HepG2 (cell line): ENCODE measurements around the gene ZBTB26. TPM values are rescaled to one million over a fixed set of nuclear protein-coding genes. Genes with fewer than 3 reads are reported as not detected.
A peak's percentile ranks its signal among the peaks of the same experiment; 100 is the strongest.

Source experiments
- ATF6 ChIP-seq: sonication (generic); formaldehyde crosslinking; conservative IDR thresholded peaks from 2 replicates; pipeline ENCODE4 v1.4.0; 2020; ENCODE audit warnings: missing genetic modification reagents
- CENPBD1 ChIP-seq: sonication (generic); formaldehyde crosslinking; IDR thresholded peaks from 2 replicates; pipeline ENCODE4 v1.8.0; 2022; ENCODE audit warnings: missing genetic modification reagents, low read depth, mild to moderate bottlenecking, borderline replicate concordance
- HNF4G ChIP-seq, 2 experiments: sonication (generic) in 1 of 2; formaldehyde crosslinking in 1 of 2; IDR thresholded peaks; 2 replicates each; pipeline versions ENCODE4 v1.4.0 to v1.6.1; 2011 to 2020; ENCODE audit warnings: borderline replicate concordance in 2 of 2, low read depth in 2 of 2, mild to moderate bottlenecking in 2 of 2, low read length in 1 of 2, missing genetic modification reagents in 1 of 2, moderate library complexity in 1 of 2
- HOXA7 ChIP-seq: sonication (generic); formaldehyde crosslinking; IDR thresholded peaks from 2 replicates; pipeline ENCODE4 v1.8.1; 2022; ENCODE audit warnings: mild to moderate bottlenecking, missing genetic modification reagents, moderate library complexity
- IKZF1 ChIP-seq: fragments of 450-650 bp; IDR thresholded peaks from 2 replicates; pipeline ENCODE4 v1.7.1; 2016
- KAT8 ChIP-seq: IDR thresholded peaks from 2 replicates; pipeline ENCODE4 v1.6.1; 2016; ENCODE audit warnings: missing genetic modification reagents, missing compliant biosample characterization
- KDM5B ChIP-seq: sonication (generic); formaldehyde crosslinking; IDR thresholded peaks from 2 replicates; pipeline ENCODE4 v1.4.0; 2020; ENCODE audit warnings: missing genetic modification reagents, mild to moderate bottlenecking, borderline replicate concordance
- KLF12 ChIP-seq: sonication (generic); formaldehyde crosslinking; IDR thresholded peaks from 2 replicates; pipeline ENCODE4 v1.4.0; 2020; ENCODE audit warnings: missing genetic modification reagents, borderline replicate concordance
- NONO ChIP-seq, 2 experiments: fragments of 450-650 bp in 1 of 2; sonication (generic) in 1 of 2; formaldehyde crosslinking in 1 of 2; IDR thresholded peaks in 1 of 2; conservative IDR thresholded peaks in 1 of 2; 2 replicates each; pipeline versions ENCODE4 v1.6.1 to v1.8.0; 2017 to 2022; ENCODE audit warnings: mild to moderate bottlenecking in 1 of 2, missing genetic modification reagents in 1 of 2, moderate library complexity in 1 of 2
- THAP9 ChIP-seq: sonication (generic); formaldehyde crosslinking; IDR thresholded peaks from 2 replicates; pipeline ENCODE4; 2020; ENCODE audit warnings: missing genetic modification reagents, mild to moderate bottlenecking, borderline replicate concordance
- TOE1 ChIP-seq: sonication (generic); formaldehyde crosslinking; IDR thresholded peaks from 2 replicates; pipeline ENCODE4 v1.4.0; 2020; ENCODE audit warnings: mild to moderate bottlenecking, missing genetic modification reagents
- TSC22D2 ChIP-seq: sonication (generic); formaldehyde crosslinking; IDR thresholded peaks from 2 replicates; pipeline ENCODE4 v1.5.1; 2020; ENCODE audit warnings: missing genetic modification reagents, mild to moderate bottlenecking, borderline replicate concordance
- ZBTB21 ChIP-seq: sonication (generic); formaldehyde crosslinking; IDR thresholded peaks from 2 replicates; pipeline ENCODE4 v1.4.0; 2020; ENCODE audit warnings: missing genetic modification reagents
- ZFP36L2 ChIP-seq: sonication (generic); formaldehyde crosslinking; IDR thresholded peaks from 2 replicates; pipeline ENCODE4 v1.4.0; 2020; ENCODE audit warnings: missing genetic modification reagents
- ZNF18 ChIP-seq: sonication (generic); formaldehyde crosslinking; IDR thresholded peaks from 2 replicates; pipeline ENCODE4 v1.8.0; 2022; ENCODE audit warnings: mild to moderate bottlenecking, missing genetic modification reagents; ENCODE audit not compliant: insufficient replicate concordance
- ZNF34 ChIP-seq: sonication (generic); formaldehyde crosslinking; IDR thresholded peaks from 2 replicates; pipeline ENCODE4 v1.4.0; 2020; ENCODE audit warnings: mild to moderate bottlenecking, missing genetic modification reagents, borderline replicate concordance
- ZNF501 ChIP-seq: sonication (generic); formaldehyde crosslinking; IDR thresholded peaks from 2 replicates; pipeline ENCODE4 v1.5.1; 2020; ENCODE audit warnings: mild to moderate bottlenecking, moderate library complexity, missing genetic modification reagents
- ZNF598 ChIP-seq: sonication (generic); formaldehyde crosslinking; IDR thresholded peaks from 2 replicates; pipeline ENCODE4 v1.5.1; 2020; ENCODE audit warnings: mild to moderate bottlenecking, missing genetic modification reagents, borderline replicate concordance
- ZNF670 ChIP-seq: sonication (generic); formaldehyde crosslinking; IDR thresholded peaks from 2 replicates; pipeline ENCODE4 v1.8.0; 2022; ENCODE audit warnings: mild to moderate bottlenecking, missing genetic modification reagents, borderline replicate concordance
- ZNF766 ChIP-seq: sonication (generic); formaldehyde crosslinking; IDR thresholded peaks from 2 replicates; pipeline ENCODE4 v1.5.0; 2020; ENCODE audit warnings: missing genetic modification reagents, borderline replicate concordance
- ZNF781 ChIP-seq: sonication (generic); formaldehyde crosslinking; IDR thresholded peaks from 2 replicates; pipeline ENCODE4 v1.5.1; 2020; ENCODE audit warnings: borderline replicate concordance, mild to moderate bottlenecking, missing genetic modification reagents; ENCODE audit errors: not compliant biosample characterization
- ZNF891 ChIP-seq: sonication (generic); formaldehyde crosslinking; IDR thresholded peaks from 2 replicates; pipeline ENCODE4 v1.5.0; 2020; ENCODE audit warnings: mild to moderate bottlenecking, missing genetic modification reagents
- polyA plus RNA-seq, 8 experiments: library from polyadenylated mRNA; depleted of rRNA in 3 of 8; stranded (reverse) in 7 of 8; unstranded in 1 of 8; fragments of >200 nt; fragmentation: Illumina TruSeq in 4 of 8; extraction: Trizol in 4 of 8; gene quantifications; 2 replicates each; pipeline versions ENCODE4 v1.2.1 to v1.2.3, GENCODE V29; 2011 to 2016; ENCODE audit warnings: low read depth in 4 of 8, missing spikeins in 1 of 8, mixed read lengths in 1 of 8; ENCODE audit not compliant: insufficient read depth in 1 of 8
- total RNA-seq, 5 experiments: library from RNA; depleted of rRNA; stranded (reverse); fragments of >200 nt; fragmentation: Illumina TruSeq; extraction: Trizol; gene quantifications; 2 replicates each; pipeline ENCODE4 v1.2.3, GENCODE V29; 2016; ENCODE audit warnings: low read depth in 1 of 5

ZBTB26 gene
- total and polyA plus RNA-seq, 2 of the 13 experiments (the other 11 are each of a cell fraction or from before 2014, with no cell fraction given): 4.5 to 8.6 TPM

- TF ChIP-seq TOE1 (CRISPR knock-in tag) (no peak), HNF4G (IDR thresholded peaks at IDR 0.05; ENCODE audit: borderline replicate concordance, low read depth, low read length) (no peak), HNF4G (CRISPR knock-in tag; IDR thresholded peaks at IDR 0.05; ENCODE audit: borderline replicate concordance, low read depth) (no peak), ZNF598 (CRISPR knock-in tag) (no peak), ZNF781 (CRISPR knock-in tag) (no peak), TSC22D2 (CRISPR knock-in tag) (no peak), KAT8 (CRISPR knock-in tag) (no peak), ZBTB21 (no peak), ZNF501 (CRISPR knock-in tag) (0 out of 2 replicates have a peak, but pooled peaks have one; percentile 31), ATF6 (CRISPR knock-in tag) (no peak), HOXA7 (CRISPR knock-in tag) (no peak), ZFP36L2 (no peak), ZNF670 (CRISPR knock-in tag) (no peak; the same call in 1 of the 2 replicates), NONO (IDR thresholded peaks at IDR 0.05) (no peak), NONO (CRISPR knock-in tag; conservative IDR thresholded peaks at IDR 0.05) (0 out of 2 replicates have a peak, but pooled peaks have one; percentile 10), ZNF18 (CRISPR knock-in tag) (no peak), KDM5B (no peak), ZNF891 (CRISPR knock-in tag) (no peak), IKZF1 (no peak), CENPBD1 (CRISPR knock-in tag) (no peak), ZNF766 (CRISPR knock-in tag) (no peak), THAP9 (CRISPR knock-in tag) (no peak), KLF12 (no peak), ZNF34 (CRISPR knock-in tag) (no peak)
These were observed 10.4 kb upstream of the ZBTB26 start (continued) for GRCh38 chr9:122941582-122942234.
